BLaER1 (cell line): ENCODE results near the gene PIK3R1.

Source experiments
- H3K27ac ChIP-seq: shearing (Covaris generic); formaldehyde crosslinking; 2 replicates; pipeline ENCODE4 v1.8.1; 2022
- H3K27me3 ChIP-seq: shearing (Covaris generic); formaldehyde crosslinking; 2 replicates; pipeline ENCODE4 v1.8.1; 2022
- H3K36me3 ChIP-seq: shearing (Covaris generic); formaldehyde crosslinking; 2 replicates; pipeline ENCODE4 v1.8.1; 2022
- H3K4me1 ChIP-seq: shearing (Covaris generic); formaldehyde crosslinking; 2 replicates; pipeline ENCODE4 v1.8.1; 2022
- H3K4me2 ChIP-seq: shearing (Covaris generic); formaldehyde crosslinking; 2 replicates; pipeline ENCODE4 v1.8.1; 2022
- H3K4me3 ChIP-seq: shearing (Covaris generic); formaldehyde crosslinking; 2 replicates; pipeline ENCODE4 v1.8.1; 2022
- H3K9ac ChIP-seq: shearing (Covaris generic); formaldehyde crosslinking; 2 replicates; pipeline ENCODE4 v1.8.1; 2022
- H3K9me3 ChIP-seq: shearing (Covaris generic); formaldehyde crosslinking; 2 replicates; pipeline ENCODE4 v1.8.1; 2022
- H4K20me1 ChIP-seq: shearing (Covaris generic); formaldehyde crosslinking; 2 replicates; pipeline ENCODE4 v1.8.1; 2022
- Cebpa-rat ChIP-seq: shearing (Covaris generic); IDR thresholded peaks from 2 replicates; pipeline ENCODE4 v1.8.1; 2022

PIK3R1 gene

GRCh38 chr5:68180121-68181038, 35.2 kb upstream of the PIK3R1 start:
- no peaks in the 10 kb centered on the region for H4K20me1 ChIP-seq
- no peak overlapping the region for H3K4me3 ChIP-seq
- H3K27ac ChIP-seq = no peak overlapping the region
- TF ChIP-seq Cebpa-rat = no peak
- H3K27me3 ChIP-seq = no peaks in the 10 kb centered on the region
- H3K36me3 ChIP-seq = no peaks in the 10 kb centered on the region
- no peak overlapping the region for H3K9ac ChIP-seq
- no peak overlapping the region for H3K4me2 ChIP-seq
- H3K4me1 ChIP-seq = no peaks in the 10 kb centered on the region
- peaks cover 1% of the 10 kb centered on the region for H3K9me3 ChIP-seq

GRCh38 chr5:68181039-68181599, 34.4 kb upstream of the PIK3R1 start:
- Histone ChIP-seq H3K4me1 (no peaks in the 10 kb centered on the region), H3K36me3 (no peaks in the 10 kb centered on the region), H3K27me3 (no peaks in the 10 kb centered on the region), H3K9me3 (peaks cover 5% of the 10 kb centered on the region), H3K4me2 (no peak overlapping the region), H4K20me1 (no peaks in the 10 kb centered on the region), H3K4me3 (no peak overlapping the region), H3K27ac (no peak overlapping the region), H3K9ac (no peak overlapping the region)
- TF ChIP-seq Cebpa-rat = no peak

- Histone ChIP-seq H3K4me3 (no peak overlapping the region), H3K27me3 (no peaks in the 10 kb centered on the region), H4K20me1 (no peaks in the 10 kb centered on the region), H3K36me3 (no peaks in the 10 kb centered on the region), H3K4me1 (no peaks in the 10 kb centered on the region), H3K9ac (no peak overlapping the region), H3K9me3 (peaks cover 5% of the 10 kb centered on the region), H3K4me2 (no peak overlapping the region), H3K27ac (no peak overlapping the region)
- TF ChIP-seq Cebpa-rat = no peak
These were observed 33.5 kb upstream of the PIK3R1 start for GRCh38 chr5:68182094-68182493.

- no peak for TF ChIP-seq Cebpa-rat
- H3K4me3 ChIP-seq = no peak overlapping the region
- no peaks in the 10 kb centered on the region for H4K20me1 ChIP-seq
- H3K36me3 ChIP-seq = no peaks in the 10 kb centered on the region
- H3K4me2 ChIP-seq = no peak overlapping the region
- no peaks in the 10 kb centered on the region for H3K4me1 ChIP-seq
- H3K27ac ChIP-seq = no peak overlapping the region
- no peaks in the 10 kb centered on the region for H3K27me3 ChIP-seq
- H3K9ac ChIP-seq = no peak overlapping the region
- H3K9me3 ChIP-seq = peaks cover 5% of the 10 kb centered on the region
These were observed 33.0 kb upstream of the PIK3R1 start for GRCh38 chr5:68182534-68182933.

GRCh38 chr5:68187268-68188055, 28.1 kb upstream of the PIK3R1 start:
- H3K27ac ChIP-seq = no peak overlapping the region
- no peak overlapping the region for H3K4me3 ChIP-seq
- H3K9me3 ChIP-seq = peaks cover 5% of the 10 kb centered on the region
- no peak for TF ChIP-seq Cebpa-rat
- H4K20me1 ChIP-seq = no peaks in the 10 kb centered on the region
- H3K27me3 ChIP-seq = no peaks in the 10 kb centered on the region
- H3K36me3 ChIP-seq = no peaks in the 10 kb centered on the region
- no peak overlapping the region for H3K9ac ChIP-seq
- H3K4me2 ChIP-seq = no peak overlapping the region
- peaks cover 7% of the 10 kb centered on the region for H3K4me1 ChIP-seq

GRCh38 chr5:68189171-68189570, 26.4 kb upstream of the PIK3R1 start:
- peaks cover 13% of the 10 kb centered on the region for H3K4me1 ChIP-seq
- no peak for TF ChIP-seq Cebpa-rat

GRCh38 chr5:68189613-68190012, 25.9 kb upstream of the PIK3R1 start:
- no peak overlapping the region for H3K27ac ChIP-seq
- H3K9me3 ChIP-seq = peaks cover 5% of the 10 kb centered on the region
- H3K9ac ChIP-seq = no peak overlapping the region
- no peak overlapping the region for H3K4me2 ChIP-seq
- TF ChIP-seq Cebpa-rat = no peak
- no peak overlapping the region for H3K4me3 ChIP-seq
- H3K27me3 ChIP-seq = no peaks in the 10 kb centered on the region
- no peaks in the 10 kb centered on the region for H3K36me3 ChIP-seq
- H3K4me1 ChIP-seq = peaks cover 13% of the 10 kb centered on the region
- H4K20me1 ChIP-seq = no peaks in the 10 kb centered on the region

More at GRCh38 chr5:68189171-68189570, 26.4 kb upstream of the PIK3R1 start:
- peaks cover 5% of the 10 kb centered on the region for H3K9me3 ChIP-seq
- H3K4me2 ChIP-seq = no peak overlapping the region
- no peaks in the 10 kb centered on the region for H4K20me1 ChIP-seq
- H3K27ac ChIP-seq = no peak overlapping the region
- no peak overlapping the region for H3K9ac ChIP-seq
- H3K4me3 ChIP-seq = no peak overlapping the region
- no peaks in the 10 kb centered on the region for H3K27me3 ChIP-seq
- H3K36me3 ChIP-seq = no peaks in the 10 kb centered on the region

- Histone ChIP-seq H3K9me3 (peaks cover 2% of the 10 kb centered on the region), H3K36me3 (no peaks in the 10 kb centered on the region), H3K4me2 (no peak overlapping the region), H4K20me1 (no peaks in the 10 kb centered on the region), H3K27me3 (no peaks in the 10 kb centered on the region), H3K4me1 (peaks cover 13% of the 10 kb centered on the region), H3K27ac (no peak overlapping the region), H3K4me3 (no peak overlapping the region), H3K9ac (no peak overlapping the region)
- TF ChIP-seq Cebpa-rat = no peak
These were observed 24.9 kb upstream of the PIK3R1 start for GRCh38 chr5:68190619-68191018.

- Histone ChIP-seq H3K4me2 (0 out of 2 replicates have a peak overlapping the region, but pooled peaks have one; percentile 13), H3K27me3 (no peaks in the 10 kb centered on the region), H3K9ac (no peak overlapping the region), H3K4me1 (peaks cover 13% of the 10 kb centered on the region), H3K9me3 (no peaks in the 10 kb centered on the region), H3K36me3 (no peaks in the 10 kb centered on the region), H3K4me3 (no peak overlapping the region), H4K20me1 (no peaks in the 10 kb centered on the region), H3K27ac (no peak overlapping the region)
- TF ChIP-seq Cebpa-rat = no peak
These were observed 24.3 kb upstream of the PIK3R1 start for GRCh38 chr5:68191083-68191791.
